Upper lobe of left lung (tissue), 4 donors: ENCODE measurements around the gene LRBA.

Source experiments
- CTCF ChIP-seq, 6 experiments: fragments of 450-650 bp in 4 of 6; fragments of 200-600 bp in 2 of 6; sonication (generic) in 2 of 6; IDR thresholded peaks; one replicate each; pipeline ENCODE4 v1.5.1; 2016 to 2019; ENCODE audit warnings: antibody characterized with exemption in 6 of 6
- EP300 ChIP-seq, 4 donors: sonication (generic); formaldehyde crosslinking; IDR thresholded peaks; one replicate each; pipeline ENCODE4 v1.5.1; 2017; ENCODE audit warnings: antibody characterized with exemption in 4 of 4, control low read depth in 2 of 4
- POLR2A ChIP-seq, 4 donors: fragments of 450-650 bp; IDR thresholded peaks; one replicate each; pipeline ENCODE4 v1.5.1; 2016 to 2017; ENCODE audit warnings: antibody characterized with exemption in 4 of 4, mild to moderate bottlenecking in 2 of 4
- POLR2AphosphoS5 ChIP-seq, 2 donors: sonication (generic); formaldehyde crosslinking; IDR thresholded peaks; one replicate each; pipeline ENCODE4 v1.5.1; 2017; ENCODE audit warnings: antibody characterized with exemption in 2 of 2

- TF ChIP-seq POLR2AphosphoS5 (IDR thresholded peaks at IDR 0.05) (no peak), POLR2A (IDR thresholded peaks at IDR 0.05) (no peak), CTCF (IDR thresholded peaks at IDR 0.05) (no peak), EP300 (IDR thresholded peaks at IDR 0.05) (no peak)
Measured at GRCh38 chr4:150533673-150534072, 481.4 kb downstream of the LRBA start.
